Measurements from ENCODE around the gene GGTLC1. TPM values are rescaled to one million over a fixed set of nuclear protein-coding genes. Genes with fewer than 3 reads are reported as not detected.

GGTLC1 gene
- total RNA-seq, 1 donor from 2014 or later: 57.2 TPM

GRCh38 chr20:24027229-24027628, 38.6 kb upstream of the GGTLC1 start:
- Histone ChIP-seq H3K36me3 (no peaks in the 10 kb centered on the region), H3K27me3 (ENCODE audit: low read depth) (no peaks in the 10 kb centered on the region), H3K27ac (peak overlapping the region; percentile 47), H3K4me1 (peaks cover 6% of the 10 kb centered on the region), H3K4me3 (no peak overlapping the region), H3K9me3 (no peaks in the 10 kb centered on the region)
- peak; percentile 61 for DNase-seq
- peak; percentile 65 to 73 for ATAC-seq
- intact Hi-C loops (cut with DNase I): no loop called here
- TF ChIP-seq CTCF (IDR thresholded peaks at IDR 0.05): no peak

- Histone ChIP-seq H3K9me3 (no peaks in the 10 kb centered on the region), H3K4me1 (peaks cover 6% of the 10 kb centered on the region), H3K27me3 (ENCODE audit: low read depth) (no peaks in the 10 kb centered on the region), H3K36me3 (no peaks in the 10 kb centered on the region), H3K4me3 (no peak overlapping the region), H3K27ac (no peak overlapping the region)
- ATAC-seq: no peak
- intact Hi-C loops (cut with DNase I): no loop called here
- TF ChIP-seq CTCF (IDR thresholded peaks at IDR 0.05): no peak
- DNase-seq: no peak
Measured at GRCh38 chr20:24022621-24023180, 34.1 kb upstream of the GGTLC1 start.

- no peak overlapping the region for H3K4me3 ChIP-seq
- no peaks in the 10 kb centered on the region for H3K9me3 ChIP-seq
- no peaks in the 10 kb centered on the region for H3K4me1 ChIP-seq
- intact Hi-C loops (cut with DNase I): no loop called here
- TF ChIP-seq CTCF (IDR thresholded peaks at IDR 0.05): no peak
- peak; percentile 76 to 89 for ATAC-seq
- DNase-seq: no peak
- no peaks in the 10 kb centered on the region for H3K36me3 ChIP-seq
- H3K27me3 ChIP-seq (ENCODE audit: low read depth): peaks cover 7% of the 10 kb centered on the region
- no peak overlapping the region for H3K27ac ChIP-seq
Measured at GRCh38 chr20:24018796-24019195, 30.2 kb upstream of the GGTLC1 start.

- Histone ChIP-seq H3K4me3 (no peak overlapping the region), H3K27me3 (ENCODE audit: low read depth) (peaks cover 7% of the 10 kb centered on the region), H3K36me3 (no peaks in the 10 kb centered on the region), H3K4me1 (no peaks in the 10 kb centered on the region), H3K27ac (no peak overlapping the region), H3K9me3 (no peaks in the 10 kb centered on the region)
- ATAC-seq (peak in 1 of 2 donors; percentile 42), DNase-seq (no peak)
- TF ChIP-seq CTCF (IDR thresholded peaks at IDR 0.05): no peak
- intact Hi-C loops (cut with DNase I): no loop called here
Measured at GRCh38 chr20:24017458-24017755, 28.8 kb upstream of the GGTLC1 start.

- Histone ChIP-seq H3K27me3 (ENCODE audit: low read depth) (peaks cover 7% of the 10 kb centered on the region), H3K4me1 (no peaks in the 10 kb centered on the region), H3K36me3 (no peaks in the 10 kb centered on the region), H3K27ac (no peak overlapping the region), H3K9me3 (no peaks in the 10 kb centered on the region), H3K4me3 (no peak overlapping the region)
- DNase-seq: no peak
- no peak for ATAC-seq
- intact Hi-C loops (cut with DNase I): no loop called here
- TF ChIP-seq CTCF (IDR thresholded peaks at IDR 0.05): no peak
Measured at GRCh38 chr20:24016607-24017457, 28.3 kb upstream of the GGTLC1 start.

Data from lower lobe of right lung (tissue), 2 donors.